SK-N-SH treated with all-trans-retinoic acid at 6 μM for 48 hours (cell line): ENCODE measurements around the gene NDUFV3.

Source experiments
- ATAC-seq: fragments of 200-7000 bp; cut with Tn5 transposase; 3 replicates; pipeline ENCODE4 v1.9.1; 2020; ENCODE audit warnings: mild to moderate bottlenecking, moderate library complexity
- ARNTL ChIP-seq: fragments of 450-650 bp; formaldehyde crosslinking; IDR thresholded peaks from 2 replicates; pipeline ENCODE4 v1.5.0; 2020; ENCODE audit warnings: low read depth, mild to moderate bottlenecking, moderate library complexity, borderline replicate concordance
- BACH2 ChIP-seq: fragments of 250-450 bp; sonication (Bioruptor Pico); IDR thresholded peaks from 2 replicates; pipeline ENCODE4 v1.9.0; 2021; ENCODE audit warnings: mild to moderate bottlenecking, borderline replicate concordance
- CSDC2 ChIP-seq: fragments of 250-450 bp; sonication (Bioruptor Pico); IDR thresholded peaks from 2 replicates; pipeline ENCODE4 v1.5.0; 2020; ENCODE audit warnings: mild to moderate bottlenecking, moderate library complexity
- ESRRG ChIP-seq: fragments of 250-450 bp; sonication (Bioruptor Pico); IDR thresholded peaks from 2 replicates; pipeline ENCODE4 v1.6.1; 2021; ENCODE audit warnings: mild to moderate bottlenecking
- GLIS3 ChIP-seq: fragments of 250-450 bp; sonication (Bioruptor Pico); IDR thresholded peaks from 2 replicates; pipeline ENCODE4 v1.5.0; 2020; ENCODE audit warnings: mild to moderate bottlenecking, moderate library complexity
- PPARA ChIP-seq: fragments of 250-450 bp; sonication (Bioruptor Pico); IDR thresholded peaks from 2 replicates; pipeline ENCODE4 v1.5.0; 2020; ENCODE audit warnings: mild to moderate bottlenecking, borderline replicate concordance
- RARB ChIP-seq: fragments of 250-450 bp; sonication (Bioruptor Pico); IDR thresholded peaks from 2 replicates; pipeline ENCODE4 v1.8.0; 2021; ENCODE audit warnings: mild to moderate bottlenecking, moderate library complexity
- SNAI2 ChIP-seq: fragments of 250-450 bp; sonication (Bioruptor Pico); IDR thresholded peaks from 2 replicates; pipeline ENCODE4 v1.5.0; 2020; ENCODE audit warnings: mild to moderate bottlenecking, moderate library complexity
- TOX ChIP-seq: fragments of 250-450 bp; sonication (Bioruptor Pico); IDR thresholded peaks from 2 replicates; pipeline ENCODE4 v1.8.0; 2021; ENCODE audit warnings: mild to moderate bottlenecking, moderate library complexity, borderline replicate concordance
- ZC3H10 ChIP-seq: fragments of 250-450 bp; sonication (Bioruptor Pico); IDR thresholded peaks from 2 replicates; pipeline ENCODE4 v1.5.1; 2021; ENCODE audit warnings: mild to moderate bottlenecking, moderate library complexity
- ZFP3 ChIP-seq: fragments of 250-450 bp; sonication (Bioruptor Pico); IDR thresholded peaks from 2 replicates; pipeline ENCODE4 v1.5.0; 2020; ENCODE audit warnings: mild to moderate bottlenecking, moderate library complexity
- ZFP30 ChIP-seq: fragments of 450-650 bp; formaldehyde crosslinking; IDR thresholded peaks from 2 replicates; pipeline ENCODE4 v1.5.0; 2022; ENCODE audit warnings: mild to moderate bottlenecking, moderate library complexity
- ZNF565 ChIP-seq: fragments of 450-650 bp; formaldehyde crosslinking; conservative IDR thresholded peaks from 2 replicates; pipeline ENCODE4 v1.5.0; 2020; ENCODE audit warnings: low read depth, mild to moderate bottlenecking, moderate library complexity
- ZNF70 ChIP-seq: fragments of 450-650 bp; formaldehyde crosslinking; IDR thresholded peaks from 2 replicates; pipeline ENCODE4 v1.5.0; 2020; ENCODE audit warnings: mild to moderate bottlenecking, moderate library complexity
- TF ChIP-seq, protein P1 (sequence below): fragments of 250-450 bp; sonication (Bioruptor Pico); IDR thresholded peaks from 2 replicates; pipeline ENCODE4 v1.5.1; 2020; ENCODE audit warnings: low read depth, mild to moderate bottlenecking, moderate library complexity
- TF ChIP-seq, protein P2 (sequence below): fragments of 250-450 bp; sonication (Bioruptor Pico); IDR thresholded peaks from 2 replicates; pipeline ENCODE4 v1.5.1; 2021; ENCODE audit warnings: mild to moderate bottlenecking, moderate library complexity
- TF ChIP-seq, protein P3 (sequence below): fragments of 250-450 bp; sonication (Bioruptor Pico); IDR thresholded peaks from 2 replicates; pipeline ENCODE4 v1.5.0; 2020; ENCODE audit warnings: mild to moderate bottlenecking, moderate library complexity
- TF ChIP-seq, protein P4 (sequence below): fragments of 250-450 bp; sonication (Bioruptor Pico); IDR thresholded peaks from 2 replicates; pipeline ENCODE4 v1.8.0; 2021; ENCODE audit warnings: low read depth, mild to moderate bottlenecking, moderate library complexity, borderline replicate concordance

Gene NDUFV3

DNA sequence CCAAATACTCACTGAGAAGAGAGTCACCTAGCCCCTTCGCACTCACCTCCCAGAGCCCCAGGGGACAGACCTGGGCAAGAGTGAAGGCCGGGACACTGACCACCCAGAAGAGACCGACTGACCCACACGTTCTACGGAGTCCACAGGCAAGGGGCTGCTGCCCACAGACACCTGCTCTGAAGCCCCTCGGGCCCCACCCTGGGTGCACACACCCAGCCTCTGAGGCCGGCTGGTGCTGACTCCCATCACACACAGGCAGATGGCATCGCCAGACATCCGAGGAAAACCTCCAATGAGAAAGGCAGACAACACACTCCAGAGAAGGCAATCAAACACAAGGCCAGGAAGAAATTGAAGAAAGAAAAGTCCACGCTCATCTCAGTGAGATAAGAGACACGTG lies 35.9 kb upstream of the NDUFV3 start (continued):
- no peak for TF ChIP-seq ZFP3 (CRISPR knock-in tag)

DNA sequence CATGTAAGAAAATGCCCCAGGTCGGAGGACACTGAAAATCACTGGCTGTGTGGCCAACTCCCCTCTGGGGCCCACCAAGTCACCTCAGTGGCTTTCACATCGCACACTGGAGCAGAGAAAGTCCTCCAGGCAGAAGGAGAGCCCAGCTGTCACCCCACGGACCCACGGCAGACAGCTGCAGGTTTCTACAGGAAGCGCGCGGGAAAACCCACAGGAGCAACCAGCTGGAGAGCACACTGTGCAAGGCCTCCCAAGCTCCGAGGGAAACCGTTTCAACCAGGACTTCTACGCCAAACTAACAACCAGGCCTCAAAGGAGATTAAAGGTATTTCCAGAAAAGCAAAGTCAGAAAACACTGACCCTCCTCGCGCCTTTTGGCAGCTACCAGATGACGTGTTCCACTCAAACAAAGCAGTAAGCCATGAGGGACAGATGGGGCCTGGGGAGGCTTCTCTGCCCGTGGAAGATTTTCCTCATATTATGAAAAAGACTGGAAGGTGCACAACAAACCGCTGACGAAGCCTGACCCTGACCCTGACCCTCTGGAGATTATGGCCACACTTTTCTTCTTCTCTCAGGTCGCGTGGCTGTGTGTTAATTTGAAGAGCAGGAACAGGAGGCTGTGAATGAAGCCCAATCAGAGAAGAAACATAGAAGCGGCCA lies 34.8 kb upstream of the NDUFV3 start:
- TF ChIP-seq SNAI2 (CRISPR knock-in tag) (no peak), RARB (no peak), ZNF565 (CRISPR knock-in tag) (no peak), GLIS3 (CRISPR knock-in tag) (no peak), ARNTL (CRISPR knock-in tag) (no peak), ESRRG (no peak), BACH2 (CRISPR knock-in tag) (no peak), ZFP3 (CRISPR knock-in tag) (no peak), ZFP30 (CRISPR knock-in tag) (no peak), ZC3H10 (CRISPR knock-in tag) (no peak), CSDC2 (CRISPR knock-in tag) (no peak), TOX (CRISPR knock-in tag) (no peak)
- TF ChIP-seq, protein P1, sequence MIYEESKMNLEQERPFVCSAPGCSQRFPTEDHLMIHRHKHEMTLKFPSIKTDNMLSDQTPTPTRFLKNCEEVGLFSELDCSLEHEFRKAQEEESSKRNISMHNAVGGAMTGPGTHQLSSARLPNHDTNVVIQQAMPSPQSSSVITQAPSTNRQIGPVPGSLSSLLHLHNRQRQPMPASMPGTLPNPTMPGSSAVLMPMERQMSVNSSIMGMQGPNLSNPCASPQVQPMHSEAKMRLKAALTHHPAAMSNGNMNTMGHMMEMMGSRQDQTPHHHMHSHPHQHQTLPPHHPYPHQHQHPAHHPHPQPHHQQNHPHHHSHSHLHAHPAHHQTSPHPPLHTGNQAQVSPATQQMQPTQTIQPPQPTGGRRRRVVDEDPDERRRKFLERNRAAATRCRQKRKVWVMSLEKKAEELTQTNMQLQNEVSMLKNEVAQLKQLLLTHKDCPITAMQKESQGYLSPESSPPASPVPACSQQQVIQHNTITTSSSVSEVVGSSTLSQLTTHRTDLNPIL (CRISPR knock-in tag) = no peak
- TF ChIP-seq, protein P2, sequence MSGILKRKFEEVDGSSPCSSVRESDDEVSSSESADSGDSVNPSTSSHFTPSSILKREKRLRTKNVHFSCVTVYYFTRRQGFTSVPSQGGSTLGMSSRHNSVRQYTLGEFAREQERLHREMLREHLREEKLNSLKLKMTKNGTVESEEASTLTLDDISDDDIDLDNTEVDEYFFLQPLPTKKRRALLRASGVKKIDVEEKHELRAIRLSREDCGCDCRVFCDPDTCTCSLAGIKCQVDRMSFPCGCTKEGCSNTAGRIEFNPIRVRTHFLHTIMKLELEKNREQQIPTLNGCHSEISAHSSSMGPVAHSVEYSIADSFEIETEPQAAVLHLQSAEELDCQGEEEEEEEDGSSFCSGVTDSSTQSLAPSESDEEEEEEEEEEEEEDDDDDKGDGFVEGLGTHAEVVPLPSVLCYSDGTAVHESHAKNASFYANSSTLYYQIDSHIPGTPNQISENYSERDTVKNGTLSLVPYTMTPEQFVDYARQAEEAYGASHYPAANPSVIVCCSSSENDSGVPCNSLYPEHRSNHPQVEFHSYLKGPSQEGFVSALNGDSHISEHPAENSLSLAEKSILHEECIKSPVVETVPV = no peak
- TF ChIP-seq, protein P3, sequence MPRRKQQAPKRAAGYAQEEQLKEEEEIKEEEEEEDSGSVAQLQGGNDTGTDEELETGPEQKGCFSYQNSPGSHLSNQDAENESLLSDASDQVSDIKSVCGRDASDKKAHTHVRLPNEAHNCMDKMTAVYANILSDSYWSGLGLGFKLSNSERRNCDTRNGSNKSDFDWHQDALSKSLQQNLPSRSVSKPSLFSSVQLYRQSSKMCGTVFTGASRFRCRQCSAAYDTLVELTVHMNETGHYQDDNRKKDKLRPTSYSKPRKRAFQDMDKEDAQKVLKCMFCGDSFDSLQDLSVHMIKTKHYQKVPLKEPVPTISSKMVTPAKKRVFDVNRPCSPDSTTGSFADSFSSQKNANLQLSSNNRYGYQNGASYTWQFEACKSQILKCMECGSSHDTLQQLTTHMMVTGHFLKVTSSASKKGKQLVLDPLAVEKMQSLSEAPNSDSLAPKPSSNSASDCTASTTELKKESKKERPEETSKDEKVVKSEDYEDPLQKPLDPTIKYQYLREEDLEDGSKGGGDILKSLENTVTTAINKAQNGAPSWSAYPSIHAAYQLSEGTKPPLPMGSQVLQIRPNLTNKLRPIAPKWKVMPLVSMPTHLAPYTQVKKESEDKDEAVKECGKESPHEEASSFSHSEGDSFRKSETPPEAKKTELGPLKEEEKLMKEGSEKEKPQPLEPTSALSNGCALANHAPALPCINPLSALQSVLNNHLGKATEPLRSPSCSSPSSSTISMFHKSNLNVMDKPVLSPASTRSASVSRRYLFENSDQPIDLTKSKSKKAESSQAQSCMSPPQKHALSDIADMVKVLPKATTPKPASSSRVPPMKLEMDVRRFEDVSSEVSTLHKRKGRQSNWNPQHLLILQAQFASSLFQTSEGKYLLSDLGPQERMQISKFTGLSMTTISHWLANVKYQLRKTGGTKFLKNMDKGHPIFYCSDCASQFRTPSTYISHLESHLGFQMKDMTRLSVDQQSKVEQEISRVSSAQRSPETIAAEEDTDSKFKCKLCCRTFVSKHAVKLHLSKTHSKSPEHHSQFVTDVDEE (CRISPR knock-in tag) = no peak
- TF ChIP-seq, protein P4, sequence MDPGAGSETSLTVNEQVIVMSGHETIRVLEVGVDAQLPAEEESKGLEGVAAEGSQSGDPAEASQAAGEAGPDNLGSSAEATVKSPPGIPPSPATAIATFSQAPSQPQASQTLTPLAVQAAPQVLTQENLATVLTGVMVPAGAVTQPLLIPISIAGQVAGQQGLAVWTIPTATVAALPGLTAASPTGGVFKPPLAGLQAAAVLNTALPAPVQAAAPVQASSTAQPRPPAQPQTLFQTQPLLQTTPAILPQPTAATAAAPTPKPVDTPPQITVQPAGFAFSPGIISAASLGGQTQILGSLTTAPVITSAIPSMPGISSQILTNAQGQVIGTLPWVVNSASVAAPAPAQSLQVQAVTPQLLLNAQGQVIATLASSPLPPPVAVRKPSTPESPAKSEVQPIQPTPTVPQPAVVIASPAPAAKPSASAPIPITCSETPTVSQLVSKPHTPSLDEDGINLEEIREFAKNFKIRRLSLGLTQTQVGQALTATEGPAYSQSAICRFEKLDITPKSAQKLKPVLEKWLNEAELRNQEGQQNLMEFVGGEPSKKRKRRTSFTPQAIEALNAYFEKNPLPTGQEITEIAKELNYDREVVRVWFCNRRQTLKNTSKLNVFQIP (CRISPR knock-in tag) = no peak
- no peak for ATAC-seq

DNA sequence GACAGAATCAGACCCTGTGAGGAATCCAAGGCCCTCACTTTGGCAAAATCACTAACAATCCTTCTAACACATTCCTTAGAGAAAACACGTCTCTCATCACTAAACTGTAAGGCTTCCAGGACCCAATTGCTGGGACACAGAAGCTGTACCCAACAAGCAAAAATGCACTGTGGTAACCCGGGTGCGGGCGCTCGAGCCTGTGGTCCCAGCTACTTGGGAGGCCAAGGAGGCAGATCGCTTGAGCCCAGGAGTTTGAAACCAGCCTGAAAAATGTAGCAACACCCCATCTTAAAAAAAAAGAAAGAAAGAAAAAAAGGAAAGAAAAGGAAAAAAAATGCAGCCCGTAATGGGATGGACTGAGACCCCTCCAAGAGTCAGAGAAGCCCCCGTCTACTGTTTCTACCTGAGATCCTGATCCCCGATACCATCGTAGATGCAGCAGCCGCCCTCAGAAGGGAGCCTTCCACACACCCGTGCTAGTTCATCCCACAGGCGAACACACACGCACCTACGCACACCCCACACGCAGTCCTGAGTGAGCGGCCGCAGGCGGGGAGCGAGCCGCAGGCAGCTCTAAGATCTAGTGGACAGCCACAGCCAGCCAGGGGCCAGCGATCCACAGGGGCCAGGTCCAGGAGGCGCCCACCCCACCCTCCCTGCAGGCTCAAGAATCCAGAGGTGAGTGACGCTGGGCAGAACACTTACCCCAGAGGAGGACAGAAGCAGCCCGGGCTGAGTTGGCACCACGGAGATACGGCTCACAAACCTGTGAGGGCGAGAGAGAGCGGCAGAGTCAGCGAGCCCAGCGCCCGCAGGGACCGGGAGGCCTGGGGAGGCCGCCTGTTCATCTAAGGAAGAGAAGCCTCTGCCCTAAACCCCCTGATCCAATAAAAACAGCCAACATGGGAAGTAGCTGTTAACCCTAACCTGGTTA lies 33.9 kb upstream of the NDUFV3 start:
- TF ChIP-seq, protein P4 (CRISPR knock-in tag) = no peak

DNA sequence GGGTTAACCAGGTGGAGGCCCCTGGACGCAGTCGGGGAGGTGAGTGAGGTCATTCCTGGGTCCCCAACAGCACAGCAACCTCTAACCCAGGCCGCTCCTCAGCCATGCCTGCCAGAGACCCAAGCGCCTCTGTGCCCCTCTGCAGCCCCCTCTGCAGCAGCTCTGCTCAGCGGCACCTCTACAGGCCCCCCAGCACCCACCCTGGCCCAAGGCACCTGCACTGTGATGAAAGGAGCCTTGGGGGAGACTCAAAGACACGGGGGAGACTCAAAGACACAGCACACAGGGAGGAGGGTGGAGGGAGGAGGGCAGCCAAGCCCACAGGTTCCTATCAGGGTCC lies 33.2 kb upstream of the NDUFV3 start:
- ATAC-seq = no peak
- TF ChIP-seq PPARA (CRISPR knock-in tag) = no peak
- TF ChIP-seq ESRRG = no peak
- no peak for TF ChIP-seq ZC3H10 (CRISPR knock-in tag)
- TF ChIP-seq, protein P3 (CRISPR knock-in tag) = no peak
- TF ChIP-seq ZNF565 (CRISPR knock-in tag) = no peak
- TF ChIP-seq ARNTL (CRISPR knock-in tag) = no peak
- no peak for TF ChIP-seq TOX (CRISPR knock-in tag)
- no peak for TF ChIP-seq ZFP30 (CRISPR knock-in tag)
- TF ChIP-seq ZFP3 (CRISPR knock-in tag) = no peak
- TF ChIP-seq ZNF70 (CRISPR knock-in tag) = no peak
- TF ChIP-seq, protein P2 = no peak
- TF ChIP-seq GLIS3 (CRISPR knock-in tag) = no peak

More for the DNA sequence above, 33.9 kb upstream of the NDUFV3 start:
- no peak for ATAC-seq
